Articular chondrocyte of knee joint (primary cell): ENCODE data around the gene OR6C74. TPM values are rescaled to one million over a fixed set of nuclear protein-coding genes. Genes with fewer than 3 reads are reported as not detected.

Experiments
- total RNA-seq: library from RNA; depleted of rRNA; stranded (reverse); fragments of >200 nt; gene quantifications from 2 replicates; pipeline ENCODE4 v1.2.3, GENCODE V29; 2012

Gene OR6C74
- not detected in 2 replicates for total RNA-seq

DNA sequence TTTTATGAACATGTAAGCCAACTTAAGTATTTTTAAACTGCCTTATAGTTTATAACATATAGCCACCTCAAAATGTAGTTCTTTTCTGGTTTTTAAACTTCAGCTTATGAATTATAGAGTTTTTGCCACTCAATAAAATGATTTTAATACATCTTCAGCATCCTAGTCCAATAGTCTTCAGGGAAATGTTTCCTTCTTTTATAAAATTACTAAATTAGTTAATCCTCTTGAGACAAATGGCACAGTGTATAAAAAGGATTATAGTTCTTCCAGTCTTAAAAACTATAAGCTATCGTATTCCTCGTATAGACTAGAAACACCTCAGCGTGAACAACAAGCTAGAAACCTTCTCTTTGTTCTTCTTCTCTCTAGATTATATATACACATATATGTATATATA is at the start of gene OR6C74:
TSS of gene OR6C74 (plus strand) at position 301 of the 400 bp plus-strand sequence. CDS start 2,679 bp downstream, outside the sequence.

DNA sequence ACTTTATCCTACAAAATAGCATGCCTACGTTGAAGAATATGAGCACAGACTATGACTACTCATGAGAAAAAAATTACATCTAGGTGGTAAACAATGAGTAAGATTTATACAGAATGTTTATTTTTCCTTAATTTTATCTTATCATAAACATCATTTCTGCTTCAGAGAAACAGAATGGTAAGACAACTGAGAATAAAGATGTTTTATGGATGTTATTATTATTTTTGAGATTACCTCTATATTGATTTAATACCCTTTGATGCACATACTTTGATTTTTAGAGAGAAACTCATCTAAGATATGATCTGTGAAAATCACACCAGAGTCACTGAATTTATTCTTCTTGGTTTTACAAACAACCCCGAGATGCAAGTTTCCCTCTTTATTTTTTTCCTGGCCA is 23.7 kb upstream of the OR6C74 start, which contains the start of gene OR10A7:
TSS of gene OR10A7 (plus strand) at position 301 of the 400 bp plus-strand sequence. CDS start at position 301, 0 bp downstream.

Other genes with a start within 250 kb of the OR6C74 start
- not detected in 2 replicates for gene NEUROD4, start 224.6 kb upstream of the OR6C74 start, total RNA-seq
- gene OR9K2, start 118.2 kb upstream of the OR6C74 start, total RNA-seq = not detected in 2 replicates
- gene OR10A7, start 23.6 kb upstream of the OR6C74 start, total RNA-seq = not detected in 2 replicates
- gene OR6C6, start 52.0 kb downstream of the OR6C74 start, total RNA-seq = not detected in 2 replicates
- not detected in 2 replicates for gene OR6C1, start 69.7 kb downstream of the OR6C74 start, total RNA-seq
- not detected in 2 replicates for gene OR6C3, start 86.1 kb downstream of the OR6C74 start, total RNA-seq
- gene OR6C75, start 118.4 kb downstream of the OR6C74 start, total RNA-seq = not detected in 2 replicates
- not detected in 2 replicates for gene OR6C65, start 155.9 kb downstream of the OR6C74 start, total RNA-seq
- gene OR6C76, start 181.6 kb downstream of the OR6C74 start, total RNA-seq = not detected in 2 replicates
- gene OR6C2, start 199.5 kb downstream of the OR6C74 start, total RNA-seq = not detected in 2 replicates
- not detected in 2 replicates for gene OR6C70, start 225.5 kb downstream of the OR6C74 start, total RNA-seq
- gene OR6C68, start 247.8 kb downstream of the OR6C74 start, total RNA-seq = not detected in 2 replicates